Epithelial cell of prostate (primary cell): Measurements from ENCODE around the gene MYT1.

Source experiments
- DNase-seq: peaks from one replicate; pipeline ENCODE4 v3.0.0-alpha.2; 2011; ENCODE audit warnings: low read depth, low spot score
- H3K27ac ChIP-seq: fragments of 450-650 bp; 2 replicates; pipeline ENCODE4 v1.5.1; 2017; ENCODE audit warnings: mild to moderate bottlenecking

MYT1 gene

DNA sequence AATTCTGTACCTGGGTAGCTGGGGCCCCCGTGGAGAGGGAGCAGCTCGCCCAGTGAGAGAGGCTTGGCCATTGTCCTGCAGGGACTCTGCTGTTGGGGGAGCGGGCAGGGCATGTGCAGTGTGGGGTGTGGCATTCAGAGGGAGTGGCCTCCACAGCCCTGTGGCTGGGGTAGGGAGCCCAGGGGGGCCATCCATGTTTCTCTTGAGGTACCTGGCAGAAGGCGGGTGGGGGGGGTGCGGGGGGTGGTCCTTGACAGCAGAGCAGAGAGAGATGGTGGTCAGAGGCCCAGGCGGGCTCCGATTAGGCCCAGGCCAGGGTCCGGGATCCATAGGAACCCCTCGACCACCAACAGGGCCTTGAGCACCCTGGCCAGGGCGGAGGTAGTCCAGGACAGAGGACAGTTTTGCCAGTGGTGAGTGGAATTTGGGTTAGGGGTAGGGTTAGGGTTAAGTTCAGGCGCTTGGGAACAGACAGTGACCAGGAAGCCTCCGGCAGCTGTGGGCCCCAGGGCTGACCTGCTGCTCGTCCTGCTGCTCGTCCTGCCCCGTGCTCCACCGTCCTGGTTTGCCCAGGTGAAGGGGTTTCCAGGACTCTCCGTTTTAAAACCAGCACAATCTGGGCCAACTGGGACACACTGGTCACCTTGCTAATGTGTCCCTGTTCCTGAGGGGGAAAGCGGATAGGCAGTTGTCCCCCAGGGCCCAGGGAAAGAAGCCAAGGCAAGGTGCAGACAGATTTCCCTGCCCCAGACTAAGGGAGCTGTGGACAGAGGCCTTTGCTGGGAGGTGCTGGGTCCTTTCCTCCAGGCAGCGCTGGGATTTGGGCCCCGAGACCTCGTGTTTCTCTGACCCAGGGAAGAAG is 24.8 kb upstream of the MYT1 start:
- H3K27ac ChIP-seq = no peak overlapping the region
- DNase-seq = no peak

DNA sequence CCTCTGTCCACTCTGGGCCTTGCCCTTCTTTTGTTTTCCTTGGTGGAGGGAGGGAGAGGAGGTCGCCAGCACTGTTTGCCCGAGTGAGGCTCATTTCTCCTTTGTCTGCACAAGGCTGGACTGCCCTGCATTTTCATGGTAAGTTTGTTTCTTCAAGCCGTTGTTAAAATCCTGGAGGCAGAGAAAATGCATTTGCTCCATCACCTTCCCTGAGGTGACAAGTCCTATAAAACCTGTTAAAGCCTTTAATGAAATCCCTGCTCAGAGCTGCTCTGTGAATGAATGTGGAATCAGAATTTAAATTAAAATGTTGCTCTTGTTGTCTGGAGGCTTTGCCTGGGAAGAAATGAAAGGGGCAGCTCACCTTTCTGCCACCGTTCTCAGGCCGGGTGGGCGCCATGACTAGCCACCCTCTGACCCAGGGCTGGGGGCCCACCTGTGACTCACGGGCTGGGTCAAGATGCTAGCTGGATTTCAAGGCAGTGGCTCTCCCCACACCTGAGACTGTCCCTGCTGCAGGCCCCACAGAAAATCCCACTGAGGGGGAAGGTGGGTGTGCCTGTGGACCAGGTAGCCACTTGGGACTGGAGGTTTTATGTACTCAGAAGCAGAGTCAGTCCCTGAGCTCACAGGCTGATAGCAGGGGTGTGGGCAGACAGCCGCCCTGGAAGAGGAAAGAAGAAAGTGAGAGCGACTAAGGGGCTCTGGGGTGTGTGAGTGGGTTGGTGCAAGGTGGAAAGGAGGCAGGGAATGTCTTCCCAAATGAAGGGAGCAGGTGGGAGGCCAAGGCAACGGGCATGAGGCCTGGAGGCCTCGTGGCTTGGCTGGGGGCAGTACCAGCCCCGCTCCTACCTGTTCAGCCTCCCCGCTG is 24.0 kb upstream of the MYT1 start:
- DNase-seq = no peak
- no peak overlapping the region for H3K27ac ChIP-seq

DNA sequence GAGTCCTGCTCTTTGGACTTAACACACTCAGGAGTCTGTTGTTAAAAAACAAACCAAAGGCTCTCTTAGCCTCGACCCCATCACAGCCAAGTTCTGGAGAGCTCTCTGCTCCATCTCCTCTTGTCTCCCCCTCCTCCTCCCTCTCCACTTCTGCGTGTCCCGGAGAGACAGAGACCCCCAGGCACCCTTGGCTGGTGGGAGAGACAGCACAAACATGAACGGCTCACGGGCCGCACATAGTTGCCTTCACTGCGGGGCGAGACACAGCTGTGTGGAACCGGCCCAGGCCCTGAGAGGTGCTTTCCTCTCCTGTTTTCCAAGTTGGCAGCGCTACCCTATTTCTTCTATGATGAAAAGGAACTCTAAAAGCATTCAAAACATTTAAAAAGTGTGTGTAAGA is 23.3 kb upstream of the MYT1 start:
- no peak overlapping the region for H3K27ac ChIP-seq
- no peak for DNase-seq

- no peak for DNase-seq
- no peak overlapping the region for H3K27ac ChIP-seq
Measured at GRCh38 chr20:64142590-64142989, 21.7 kb upstream of the MYT1 start.

- no peak for DNase-seq
- H3K27ac ChIP-seq = no peak overlapping the region
Measured at GRCh38 chr20:64143018-64143801, 21.0 kb upstream of the MYT1 start.

- no peak overlapping the region for H3K27ac ChIP-seq
- DNase-seq = no peak
Measured at GRCh38 chr20:64144144-64144912, 19.9 kb upstream of the MYT1 start.

DNA sequence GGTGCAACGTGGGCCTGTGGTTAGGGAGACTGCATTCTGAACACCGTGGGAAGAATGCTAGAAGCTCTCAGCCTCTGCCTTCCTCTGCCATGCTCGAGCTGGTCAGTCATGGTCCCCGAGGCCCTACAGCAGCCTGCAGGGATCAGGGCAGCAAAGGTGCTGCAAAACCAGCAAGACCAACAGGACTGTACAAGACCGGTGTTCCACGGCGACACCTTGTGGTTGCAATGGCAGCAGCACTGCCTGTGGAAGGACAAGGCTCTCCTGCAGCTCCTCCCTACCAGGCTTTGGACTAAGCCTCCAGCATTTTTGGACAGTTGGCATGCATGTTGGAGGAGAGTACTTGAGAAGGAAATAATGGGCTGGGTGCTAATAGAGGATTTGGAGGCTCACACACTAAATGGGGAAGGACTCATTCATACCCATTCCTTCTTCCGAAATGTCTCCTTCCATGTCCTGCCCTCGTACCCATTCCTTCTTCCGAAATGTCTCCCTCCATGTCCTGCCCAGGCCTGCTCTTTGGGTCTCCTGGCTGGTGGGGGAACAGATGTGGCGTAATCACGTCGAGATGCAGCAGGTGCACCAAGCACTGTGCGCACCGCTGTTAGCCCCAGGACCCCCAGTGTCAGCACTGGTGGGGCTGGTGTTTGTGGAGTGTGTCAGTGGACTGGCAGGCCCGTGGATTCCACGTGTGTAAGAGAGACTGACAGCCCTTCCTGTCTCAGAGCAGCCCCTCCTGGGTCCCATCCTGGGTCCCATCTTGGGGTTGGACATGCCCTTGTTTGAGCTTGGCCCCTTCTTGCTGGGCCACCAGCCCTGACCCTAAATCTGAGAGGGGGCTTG is 18.6 kb upstream of the MYT1 start:
- no peak for DNase-seq
- H3K27ac ChIP-seq = no peak overlapping the region

DNA sequence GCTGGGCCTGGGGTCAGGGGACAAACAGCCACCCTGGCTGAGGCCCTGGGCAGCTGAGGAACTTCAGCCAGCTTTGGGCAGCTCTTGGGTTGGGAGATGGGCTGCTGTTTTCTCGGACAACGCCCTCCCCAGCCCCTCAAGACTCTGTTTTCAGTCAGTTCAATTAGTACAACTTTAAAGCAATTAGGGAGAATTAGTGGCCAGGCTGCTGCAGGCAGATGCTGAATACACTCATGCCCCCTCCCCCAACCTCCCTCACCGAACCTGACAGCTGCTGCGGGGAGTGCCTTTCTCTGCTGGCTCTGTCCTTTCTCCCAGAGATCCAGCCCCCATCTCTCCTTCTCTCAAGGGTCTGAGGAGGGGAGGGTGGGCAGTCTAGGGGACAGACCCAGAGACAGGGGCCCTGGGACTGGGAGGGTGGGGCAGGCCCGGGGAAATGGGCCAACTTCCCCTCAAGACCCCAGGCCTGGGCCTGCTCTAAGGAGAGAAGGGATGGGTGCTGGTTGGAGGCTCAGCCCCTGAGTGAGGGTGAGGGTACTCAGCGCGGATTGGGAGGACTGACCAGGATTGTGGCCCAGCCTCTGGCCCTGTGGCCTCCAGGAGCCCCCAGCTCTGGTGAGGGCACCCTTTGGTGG is 17.8 kb upstream of the MYT1 start:
- H3K27ac ChIP-seq = no peak overlapping the region
- no peak for DNase-seq

GRCh38 chr20:64146936-64147477 is 17.2 kb upstream of the MYT1 start:
- no peak overlapping the region for H3K27ac ChIP-seq
- no peak for DNase-seq

GRCh38 chr20:64148581-64148980 is 15.7 kb upstream of the MYT1 start:
- no peak for DNase-seq

GRCh38 chr20:64149141-64149540 is 15.1 kb upstream of the MYT1 start:
- DNase-seq = no peak
- H3K27ac ChIP-seq = no peak overlapping the region

More at GRCh38 chr20:64148581-64148980, 15.7 kb upstream of the MYT1 start:
- H3K27ac ChIP-seq = no peak overlapping the region

- no peak for DNase-seq
- no peak overlapping the region for H3K27ac ChIP-seq
Measured at GRCh38 chr20:64149809-64150560, 14.3 kb upstream of the MYT1 start.

GRCh38 chr20:64150756-64151632 is 13.3 kb upstream of the MYT1 start:
- DNase-seq = no peak
- H3K27ac ChIP-seq = no peak overlapping the region

DNA sequence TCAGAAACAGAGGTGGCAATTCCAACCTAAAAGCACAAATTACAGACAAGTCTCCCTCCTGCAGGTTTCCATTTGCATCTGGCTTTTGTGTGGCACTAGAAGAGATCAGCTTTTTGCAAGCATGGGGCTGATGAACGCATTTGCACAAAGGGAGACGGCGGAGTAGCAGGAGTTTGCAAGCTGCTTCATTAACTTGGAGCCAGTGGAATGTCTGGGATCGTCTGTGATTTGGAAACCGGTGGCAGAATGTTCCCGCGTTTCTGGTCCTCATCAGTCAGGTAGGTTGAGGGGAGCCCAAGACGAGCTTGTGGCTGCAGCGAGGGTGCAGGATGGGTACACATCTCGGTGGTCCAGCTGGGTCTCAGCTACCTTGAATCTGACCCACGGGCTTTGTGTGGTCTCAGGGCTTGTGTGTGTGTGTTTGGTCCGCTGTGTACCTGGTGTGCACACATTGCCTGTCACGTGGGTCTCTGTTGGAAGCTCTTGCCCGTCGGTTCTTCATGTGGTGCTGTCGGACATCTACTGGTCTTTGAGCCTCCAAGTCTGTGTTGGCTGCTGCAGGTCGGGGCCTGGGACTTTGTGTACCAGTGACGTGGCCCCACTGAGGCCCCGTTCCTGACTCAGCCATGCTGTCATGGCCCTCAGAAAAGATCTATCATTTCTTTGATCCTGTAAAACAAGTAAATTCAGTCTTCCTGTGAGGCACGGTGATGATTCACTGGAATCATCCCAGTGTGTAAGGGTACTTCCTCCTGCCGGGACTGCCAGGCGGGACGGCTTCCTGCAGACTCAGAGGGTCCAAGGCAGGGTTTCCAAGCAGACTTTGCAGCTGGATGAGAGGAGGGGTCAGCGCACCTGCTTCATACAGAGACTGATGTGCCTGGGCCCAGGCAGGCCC is 12.4 kb upstream of the MYT1 start:
- DNase-seq = peak; percentile 78

GRCh38 chr20:64152906-64153305 is 11.3 kb upstream of the MYT1 start:
- no peak for DNase-seq
- H3K27ac ChIP-seq = peak overlapping the region; percentile 54

More for the DNA sequence above, 12.4 kb upstream of the MYT1 start:
- H3K27ac ChIP-seq = peak overlapping the region; percentile 54
